Neural progenitor cell (in vitro differentiated cells): Measurements from ENCODE around the gene NDUFAF2. TPM values are rescaled to one million over a fixed set of nuclear protein-coding genes. Genes with fewer than 3 reads are reported as not detected.

Experiments
- DNase-seq: peaks from one replicate; pipeline ENCODE4 v3.0.0-alpha.2; 2016; ENCODE audit warnings: low spot score
- H2AFZ ChIP-seq: fragments of 200-600 bp; sonication (generic); replicated peaks from 2 replicates; pipeline ENCODE4 v1.6.1; 2016; ENCODE audit warnings: antibody characterized with exemption
- H3F3A ChIP-seq: fragments of 200-600 bp; sonication (generic); 2 replicates; pipeline ENCODE4 v1.6.1; 2016; ENCODE audit warnings: antibody characterized with exemption, low read depth
- H3K27ac ChIP-seq: fragments of 200-600 bp; sonication (generic); 2 replicates; pipeline ENCODE4 v1.5.1; 2016; ENCODE audit warnings: mild to moderate bottlenecking
- H3K27me3 ChIP-seq: fragments of 200-600 bp; sonication (generic); 2 replicates; pipeline ENCODE4 v1.6.1; 2016; ENCODE audit warnings: mild to moderate bottlenecking, moderate library complexity
- H3K36me3 ChIP-seq: fragments of 200-600 bp; sonication (generic); 2 replicates; pipeline ENCODE4 v1.5.1; 2016
- H3K4me1 ChIP-seq: fragments of 200-600 bp; sonication (generic); 2 replicates; pipeline ENCODE4 v1.6.1; 2016; ENCODE audit warnings: mixed run types
- H3K4me2 ChIP-seq: fragments of 200-600 bp; sonication (generic); 2 replicates; pipeline ENCODE4 v1.6.1; 2016
- H3K4me3 ChIP-seq: fragments of 200-600 bp; sonication (generic); 2 replicates; pipeline ENCODE4 v1.5.1; 2016
- H3K79me2 ChIP-seq: fragments of 200-600 bp; sonication (generic); 2 replicates; pipeline ENCODE4 v1.6.1; 2016; ENCODE audit warnings: low read depth
- H3K9ac ChIP-seq: fragments of 200-600 bp; sonication (generic); 2 replicates; pipeline ENCODE4 v1.6.1; 2016
- H3K9me3 ChIP-seq: fragments of 200-600 bp; sonication (generic); 2 replicates; pipeline ENCODE4 v1.5.1; 2016; ENCODE audit warnings: low read depth
- H4K20me1 ChIP-seq: fragments of 200-600 bp; sonication (generic); 2 replicates; pipeline ENCODE4 v1.6.1; 2016; ENCODE audit warnings: low read depth
- H3K27ac Mint-ChIP-seq: 3 replicates; pipeline ENCODE4 v1.8.0; 2021; ENCODE audit warnings: mixed read lengths
- H3K27me3 Mint-ChIP-seq: 2 replicates; pipeline ENCODE4 v1.8.0; 2022; ENCODE audit warnings: low read depth, mild to moderate bottlenecking, inconsistent platforms, moderate library complexity, mixed read lengths; ENCODE audit not compliant: insufficient read depth
- H3K36me3 Mint-ChIP-seq: 3 replicates; pipeline ENCODE4 v1.8.0; 2021; ENCODE audit warnings: mixed read lengths
- H3K4me1 Mint-ChIP-seq: 3 replicates; pipeline ENCODE4 v1.8.0; 2021; ENCODE audit warnings: mixed read lengths
- H3K4me3 Mint-ChIP-seq: 3 replicates; pipeline ENCODE4 v1.8.0; 2021; ENCODE audit warnings: mild to moderate bottlenecking, moderate library complexity, mixed read lengths
- H3K9me3 Mint-ChIP-seq: 3 replicates; pipeline ENCODE4 v1.8.0; 2020; ENCODE audit warnings: mixed read lengths
- EZH2 ChIP-seq: fragments of 200-600 bp; sonication (generic); IDR thresholded peaks from 2 replicates; pipeline ENCODE4 v1.6.1; 2017; ENCODE audit warnings: antibody characterized with exemption, mild to moderate bottlenecking, moderate library complexity
- EZH2phosphoT487 ChIP-seq: fragments of 200-600 bp; sonication (generic); IDR thresholded peaks from 2 replicates; pipeline ENCODE4 v1.6.1; 2017; ENCODE audit warnings: antibody characterized with exemption
- total RNA-seq: library from RNA; depleted of rRNA; stranded (reverse); fragments of >200 nt; gene quantifications from 2 replicates; pipeline ENCODE4 v1.2.3, GENCODE V29; 2015; ENCODE audit warnings: low replicate concordance
- TF ChIP-seq, protein P1 (sequence below): fragments of 200-600 bp; sonication (generic); IDR thresholded peaks from 2 replicates; pipeline ENCODE4 v1.5.1; 2017; ENCODE audit warnings: antibody characterized with exemption, mild to moderate bottlenecking

The NDUFAF2 gene, protein sequence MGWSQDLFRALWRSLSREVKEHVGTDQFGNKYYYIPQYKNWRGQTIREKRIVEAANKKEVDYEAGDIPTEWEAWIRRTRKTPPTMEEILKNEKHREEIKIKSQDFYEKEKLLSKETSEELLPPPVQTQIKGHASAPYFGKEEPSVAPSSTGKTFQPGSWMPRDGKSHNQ
- total RNA-seq: 28.8 and 42.1 TPM in 2 replicates

DNA sequence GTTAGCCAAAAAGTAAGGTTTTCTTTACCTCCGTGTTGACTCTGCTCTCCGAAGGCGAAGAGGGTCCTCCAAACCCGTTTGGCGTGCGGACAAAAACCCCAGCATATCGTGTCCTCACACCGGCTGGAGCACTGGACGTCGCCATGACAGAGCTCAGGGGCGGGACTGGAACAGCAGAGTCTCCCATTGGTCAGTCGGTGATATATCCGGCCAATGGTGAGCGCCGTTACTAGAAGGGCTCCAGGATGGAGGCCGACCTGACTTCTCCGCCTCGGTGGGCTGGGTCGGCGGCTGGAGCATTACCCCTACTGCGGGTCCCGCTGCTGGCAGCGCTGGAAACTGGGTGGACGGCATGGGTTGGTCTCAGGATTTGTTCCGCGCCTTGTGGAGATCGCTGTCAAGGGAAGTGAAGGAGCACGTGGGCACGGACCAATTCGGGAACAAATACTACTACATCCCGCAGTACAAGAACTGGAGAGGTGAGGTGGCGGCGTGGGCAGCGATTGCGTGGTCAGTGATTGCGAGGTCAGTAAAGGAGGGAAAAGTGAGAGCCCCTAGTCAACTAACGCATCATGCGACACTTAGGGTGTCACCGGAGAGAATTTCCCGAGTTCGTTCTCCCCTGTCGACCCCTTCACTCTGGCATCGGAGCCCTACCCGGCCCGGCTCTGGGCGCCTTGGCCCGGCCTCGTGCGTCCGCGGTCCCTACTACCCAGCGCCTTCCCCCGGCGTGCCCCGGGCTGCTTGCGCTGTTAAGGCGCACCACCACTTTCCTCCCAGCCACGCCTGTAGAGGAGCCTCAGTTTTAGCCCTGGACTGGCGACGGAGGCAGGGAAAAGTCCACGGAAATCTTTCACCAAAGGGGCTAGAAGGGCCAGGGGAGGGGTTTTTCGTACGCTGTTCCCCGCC lies at the start of gene NDUFAF2, which contains the start of gene ERCC8:
NDUFAF2 (plus strand) TSS at position 302 of the 909 bp plus-strand sequence; CDS start at position 353, 51 bp downstream.
ERCC8 (minus strand) TSS at position 167 of the 909 bp plus-strand sequence; CDS start at position 105, 62 bp downstream.
- peaks cover 3% of the 10 kb centered on the region for H3K9me3 Mint-ChIP-seq
- H3K36me3 Mint-ChIP-seq: peaks cover 7% of the 10 kb centered on the region
- no peaks in the 10 kb centered on the region for H4K20me1 ChIP-seq
- TF ChIP-seq EZH2phosphoT487: no peak
- TF ChIP-seq, protein P1, sequence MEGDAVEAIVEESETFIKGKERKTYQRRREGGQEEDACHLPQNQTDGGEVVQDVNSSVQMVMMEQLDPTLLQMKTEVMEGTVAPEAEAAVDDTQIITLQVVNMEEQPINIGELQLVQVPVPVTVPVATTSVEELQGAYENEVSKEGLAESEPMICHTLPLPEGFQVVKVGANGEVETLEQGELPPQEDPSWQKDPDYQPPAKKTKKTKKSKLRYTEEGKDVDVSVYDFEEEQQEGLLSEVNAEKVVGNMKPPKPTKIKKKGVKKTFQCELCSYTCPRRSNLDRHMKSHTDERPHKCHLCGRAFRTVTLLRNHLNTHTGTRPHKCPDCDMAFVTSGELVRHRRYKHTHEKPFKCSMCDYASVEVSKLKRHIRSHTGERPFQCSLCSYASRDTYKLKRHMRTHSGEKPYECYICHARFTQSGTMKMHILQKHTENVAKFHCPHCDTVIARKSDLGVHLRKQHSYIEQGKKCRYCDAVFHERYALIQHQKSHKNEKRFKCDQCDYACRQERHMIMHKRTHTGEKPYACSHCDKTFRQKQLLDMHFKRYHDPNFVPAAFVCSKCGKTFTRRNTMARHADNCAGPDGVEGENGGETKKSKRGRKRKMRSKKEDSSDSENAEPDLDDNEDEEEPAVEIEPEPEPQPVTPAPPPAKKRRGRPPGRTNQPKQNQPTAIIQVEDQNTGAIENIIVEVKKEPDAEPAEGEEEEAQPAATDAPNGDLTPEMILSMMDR: no peak
- no peak for TF ChIP-seq EZH2
- H3K4me1 ChIP-seq: peaks cover 17% of the 10 kb centered on the region
- no peaks in the 10 kb centered on the region for H3K9me3 ChIP-seq
- no peak within 1 kb of the TSS for H3K27ac Mint-ChIP-seq
- H3K4me1 Mint-ChIP-seq: peaks cover 5% of the 10 kb centered on the region
- H3K79me2 ChIP-seq: peaks cover 76% of the 10 kb centered on the region
- H3F3A ChIP-seq: peaks cover 4% of the 10 kb centered on the region
- H3K9ac ChIP-seq: peak within 1 kb of the TSS; percentile 41
- peaks cover 11% of the 10 kb centered on the region for H3K27me3 ChIP-seq
- no peak within 1 kb of the TSS for H3K4me3 Mint-ChIP-seq
- peak; percentile 96 for DNase-seq
- peak within 1 kb of the TSS; percentile 99 for H3K4me2 ChIP-seq
- H3K27ac ChIP-seq: no peak within 1 kb of the TSS
- H3K4me3 ChIP-seq: peak within 1 kb of the TSS; percentile 59
- peaks cover 3% of the 10 kb centered on the region for H3K27me3 Mint-ChIP-seq
- H2AFZ ChIP-seq: peak within 1 kb of the TSS; percentile 89
- peaks cover under 1% of the 10 kb centered on the region for H3K36me3 ChIP-seq

DNA sequence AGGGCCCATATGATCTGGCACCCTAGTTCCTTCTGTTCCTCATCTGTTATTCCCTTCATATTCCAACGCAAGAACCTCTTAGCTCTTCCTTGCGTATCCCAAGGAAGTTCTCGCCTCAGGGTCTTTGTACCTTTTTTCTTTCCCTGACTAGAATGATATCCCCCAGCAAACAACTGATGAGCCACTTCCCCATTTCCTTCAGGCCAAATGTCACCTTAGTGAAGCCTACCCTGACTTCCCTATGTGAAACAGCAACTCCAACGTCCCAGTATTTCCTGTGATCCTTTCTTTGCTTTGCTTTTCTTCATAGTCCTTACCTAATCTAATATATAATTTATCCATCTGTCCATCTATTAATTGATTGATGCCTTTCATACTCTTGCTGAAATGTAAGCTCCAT lies 48.0 kb upstream of the NDUFAF2 start:
- Mint-ChIP-seq H3K27me3 (no peaks in the 10 kb centered on the region), H3K4me1 (no peaks in the 10 kb centered on the region), H3K4me3 (no peak overlapping the region), H3K27ac (no peak overlapping the region), H3K36me3 (peaks cover 15% of the 10 kb centered on the region), H3K9me3 (no peaks in the 10 kb centered on the region)
- Histone ChIP-seq H3F3A (no peaks in the 10 kb centered on the region), H3K4me1 (no peaks in the 10 kb centered on the region), H3K4me2 (no peak overlapping the region), H3K9me3 (no peaks in the 10 kb centered on the region), H3K36me3 (peaks cover 3% of the 10 kb centered on the region), H3K4me3 (no peak overlapping the region), H3K27me3 (no peaks in the 10 kb centered on the region), H3K9ac (no peak overlapping the region), H4K20me1 (no peaks in the 10 kb centered on the region), H2AFZ (no peak overlapping the region), H3K79me2 (no peaks in the 10 kb centered on the region), H3K27ac (no peak overlapping the region)
- TF ChIP-seq, protein P1: no peak
- TF ChIP-seq EZH2 (no peak), EZH2phosphoT487 (no peak)
- DNase-seq: no peak

DNA sequence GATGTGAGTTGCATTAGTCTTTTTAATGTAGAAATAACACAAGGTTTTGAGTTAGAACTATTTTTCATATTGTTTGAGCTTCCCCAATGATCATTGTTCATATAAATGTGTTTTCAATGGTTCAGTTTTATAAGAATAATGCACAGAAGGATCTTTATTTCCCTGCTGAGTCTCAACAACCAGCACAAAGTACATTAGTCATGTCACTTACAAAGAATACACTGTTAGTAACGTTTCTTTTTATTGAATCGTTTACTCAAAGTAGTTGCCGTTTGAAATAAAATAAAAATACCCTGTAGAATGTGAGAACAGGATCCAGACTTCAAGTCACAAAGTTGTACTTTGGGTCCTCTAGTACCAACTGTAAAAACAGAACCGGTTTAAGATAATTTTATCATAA lies 41.6 kb upstream of the NDUFAF2 start:
- Mint-ChIP-seq H3K4me3 (no peak overlapping the region), H3K27ac (no peak overlapping the region), H3K4me1 (no peaks in the 10 kb centered on the region), H3K36me3 (peaks cover 4% of the 10 kb centered on the region), H3K9me3 (no peaks in the 10 kb centered on the region), H3K27me3 (no peaks in the 10 kb centered on the region)
- Histone ChIP-seq H3K79me2 (no peaks in the 10 kb centered on the region), H4K20me1 (no peaks in the 10 kb centered on the region), H3K27me3 (no peaks in the 10 kb centered on the region), H3K36me3 (no peaks in the 10 kb centered on the region), H3K4me1 (no peaks in the 10 kb centered on the region), H3F3A (no peaks in the 10 kb centered on the region), H3K9me3 (no peaks in the 10 kb centered on the region), H3K27ac (no peak overlapping the region), H3K4me3 (no peak overlapping the region), H3K4me2 (no peak overlapping the region), H2AFZ (no peak overlapping the region), H3K9ac (no peak overlapping the region)
- DNase-seq: no peak
- TF ChIP-seq, protein P1: no peak
- TF ChIP-seq EZH2 (no peak), EZH2phosphoT487 (no peak)
